Measurements from ENCODE around the gene ATAT1. TPM values are rescaled to one million over a fixed set of nuclear protein-coding genes. Genes with fewer than 3 reads are reported as not detected.

The ATAT1 gene
- polyA plus RNA-seq, 3 donors from 2014 or later = 0.43 to 3.1 TPM; not detected in 1

GRCh38 chr6:30615958-30616810 is 10.5 kb upstream of the ATAT1 start:
- DNase-seq = peak; percentile 61 to 63 (median 63)
- Mint-ChIP-seq H3K4me1 (peaks cover 48 to 57% of the 10 kb centered on the region in 2 donors), H3K36me3 (peaks cover 22 to 31% (median 24%) of the 10 kb centered on the region in 3 donors)

GRCh38 chr6:30616811-30617564 is 9.7 kb upstream of the ATAT1 start, which contains the start of gene PPP1R10:
PPP1R10 (minus strand) TSS chr6:30617243; CDS start chr6:30609944, 7,299 bp downstream.
- Mint-ChIP-seq H3K36me3 (peaks cover 22 to 34% (median 24%) of the 10 kb centered on the region in 3 donors), H3K27ac (peak within 1 kb of the TSS; percentile 99 to 100 (median 100)), H3K4me3 (peak within 1 kb of the TSS; percentile 99 to 100 (median 99)), H3K4me1 (peaks cover 42 to 49% of the 10 kb centered on the region in 2 donors), H3K9me3 (peaks cover 0 to 9% (median 2%) of the 10 kb centered on the region in 6 donors), H3K27me3 (ENCODE audit: low read depth in 3 of 3) (peaks cover 29 to 36% (median 35%) of the 10 kb centered on the region in 3 donors)
- peak; percentile 99 to 100 (median 100) for DNase-seq

More at GRCh38 chr6:30615958-30616810, 10.5 kb upstream of the ATAT1 start:
- Mint-ChIP-seq H3K4me3 (peak overlapping the region; percentile 99 to 100 (median 99)), H3K27me3 (ENCODE audit: low read depth in 3 of 3) (peaks cover 29 to 36% (median 35%) of the 10 kb centered on the region in 3 donors), H3K27ac (peak overlapping the region; percentile 99 to 100 (median 100)), H3K9me3 (peaks cover 0 to 9% (median 2%) of the 10 kb centered on the region in 6 donors)

- H3K27ac Mint-ChIP-seq = peak within 1 kb of the TSS; percentile 99 to 100 (median 100)
- peaks cover 0 to 9% (median 2%) of the 10 kb centered on the region in 6 donors for H3K9me3 Mint-ChIP-seq
- H3K4me3 Mint-ChIP-seq = peak within 1 kb of the TSS; percentile 99 to 100 (median 99)
- H3K36me3 Mint-ChIP-seq = peaks cover 24 to 34% (median 25%) of the 10 kb centered on the region in 3 donors
- peaks cover 39 to 42% of the 10 kb centered on the region in 2 donors for H3K4me1 Mint-ChIP-seq
- peak; percentile 98 to 99 (median 99) for DNase-seq
- H3K27me3 Mint-ChIP-seq (ENCODE audit: low read depth in 3 of 3) = peaks cover 29 to 35% (median 35%) of the 10 kb centered on the region in 3 donors
These were observed 9.0 kb upstream of the ATAT1 start, which contains the start of gene MRPS18B for GRCh38 chr6:30617565-30618269. MRPS18B (plus strand) TSS chr6:30617840; CDS start chr6:30617866, 26 bp downstream.

GRCh38 chr6:30618270-30618797 is 8.3 kb upstream of the ATAT1 start:
- H3K27me3 Mint-ChIP-seq (ENCODE audit: low read depth in 3 of 3) = peaks cover 29 to 35% (median 35%) of the 10 kb centered on the region in 3 donors
- H3K36me3 Mint-ChIP-seq = peaks cover 24 to 34% (median 27%) of the 10 kb centered on the region in 3 donors
- H3K4me1 Mint-ChIP-seq = peaks cover 35 to 36% of the 10 kb centered on the region in 2 donors
- DNase-seq = no peak
- peaks cover 0 to 9% (median 2%) of the 10 kb centered on the region in 6 donors for H3K9me3 Mint-ChIP-seq
- H3K27ac Mint-ChIP-seq = peak overlapping the region; percentile 99 to 100 (median 100)
- H3K4me3 Mint-ChIP-seq = peak overlapping the region; percentile 99 to 100 (median 99)

DNA sequence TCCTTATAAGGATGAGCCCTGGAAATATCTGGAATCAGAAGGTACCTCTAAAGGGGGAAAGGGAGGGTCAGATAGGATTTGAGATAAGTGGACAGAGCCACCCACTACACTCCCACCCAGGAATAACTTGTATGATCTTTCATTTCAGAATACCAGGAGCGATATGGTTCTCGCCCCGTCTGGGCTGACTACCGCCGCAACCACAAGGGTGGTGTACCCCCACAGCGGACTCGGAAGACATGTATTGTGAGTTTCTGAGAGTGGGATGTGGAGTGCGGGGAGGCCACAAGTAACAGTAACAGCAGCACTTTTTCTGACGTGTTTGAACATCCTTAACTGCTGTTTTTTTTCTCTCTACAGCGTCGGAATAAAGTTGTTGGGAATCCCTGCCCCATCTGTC is 7.1 kb upstream of the ATAT1 start:
- no peak for DNase-seq
- peaks cover 22 to 23% of the 10 kb centered on the region in 2 donors for H3K4me1 Mint-ChIP-seq
- peak overlapping the region in 4 of 6 donors; percentile 100 for H3K27ac Mint-ChIP-seq
- H3K4me3 Mint-ChIP-seq = peak overlapping the region in 3 of 5 donors; percentile 99 to 100 (median 99)
- H3K27me3 Mint-ChIP-seq (ENCODE audit: low read depth in 3 of 3) = peaks cover 29 to 31% (median 31%) of the 10 kb centered on the region in 3 donors
- peaks cover 0 to 9% (median 2%) of the 10 kb centered on the region in 6 donors for H3K9me3 Mint-ChIP-seq
- H3K36me3 Mint-ChIP-seq = peaks cover 24 to 31% (median 29%) of the 10 kb centered on the region in 3 donors

DNA sequence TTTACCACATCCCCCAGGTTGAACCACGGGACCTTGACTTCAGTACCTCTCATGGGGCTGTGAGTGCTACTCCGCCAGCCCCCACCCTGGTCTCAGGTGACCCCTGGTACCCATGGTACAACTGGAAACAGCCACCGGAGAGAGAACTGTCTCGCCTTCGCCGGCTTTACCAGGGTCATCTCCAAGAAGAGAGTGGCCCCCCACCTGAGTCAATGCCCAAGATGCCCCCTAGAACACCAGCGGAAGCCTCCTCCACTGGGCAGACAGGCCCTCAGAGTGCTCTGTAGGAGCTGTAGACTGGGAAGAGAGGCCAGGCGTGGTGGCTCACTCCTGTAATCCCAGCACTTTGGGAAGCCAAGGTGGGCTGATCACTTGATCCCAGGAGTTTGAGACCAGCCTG is 1.2 kb upstream of the ATAT1 start:
- no peaks in the 10 kb centered on the region for H3K9me3 Mint-ChIP-seq
- peaks cover 0 to 6% (median 1%) of the 10 kb centered on the region in 3 donors for H3K27me3 Mint-ChIP-seq (ENCODE audit: low read depth in 3 of 3)
- peaks cover 0 to 26% (median 9%) of the 10 kb centered on the region in 3 donors for H3K36me3 Mint-ChIP-seq
- no peak for DNase-seq
- peak overlapping the region; percentile 51 to 98 (median 96) for H3K27ac Mint-ChIP-seq
- H3K4me3 Mint-ChIP-seq = peak overlapping the region in 1 of 5 donors; percentile 91
- H3K4me1 Mint-ChIP-seq = peaks cover 21 to 24% of the 10 kb centered on the region in 2 donors

GRCh38 chr6:30635834-30636233 is 9.2 kb downstream of the ATAT1 start:
- Mint-ChIP-seq H3K9me3 (no peaks in the 10 kb centered on the region), H3K36me3 (peaks cover 15 to 24% (median 16%) of the 10 kb centered on the region in 3 donors), H3K27ac (peak overlapping the region in 1 of 6 donors; percentile 13), H3K4me1 (no peaks in the 10 kb centered on the region), H3K27me3 (ENCODE audit: low read depth in 3 of 3) (peaks cover 0 to 1% (median 0%) of the 10 kb centered on the region in 3 donors), H3K4me3 (no peak overlapping the region)
- DNase-seq = no peak

GRCh38 chr6:30640481-30640880 is 13.8 kb downstream of the ATAT1 start:
- no peak for DNase-seq

DNA sequence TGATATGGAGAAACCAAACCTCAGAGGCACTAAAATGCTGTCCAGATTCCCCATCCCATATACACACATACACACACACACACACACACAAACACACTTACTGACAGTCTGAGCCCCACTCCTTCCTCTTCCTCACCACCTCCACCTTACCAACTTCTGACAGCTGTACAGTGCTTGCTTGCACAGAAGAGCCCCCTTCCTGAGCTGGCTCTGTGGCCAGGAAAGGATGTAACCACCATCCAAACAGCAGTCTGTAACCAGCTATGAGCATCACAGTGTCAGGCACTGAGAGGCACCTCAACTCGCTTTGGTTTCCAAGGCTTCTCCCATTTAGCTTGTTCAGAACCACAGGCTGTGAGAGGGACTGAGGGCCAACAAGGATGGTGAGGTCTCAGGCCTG is 14.4 kb downstream of the ATAT1 start:
- H3K4me3 Mint-ChIP-seq = no peak overlapping the region
- H3K9me3 Mint-ChIP-seq = no peaks in the 10 kb centered on the region
- DNase-seq = no peak
- peak overlapping the region in 3 of 6 donors; percentile 2 to 87 (median 76) for H3K27ac Mint-ChIP-seq
- H3K36me3 Mint-ChIP-seq = peaks cover 4 to 15% (median 4%) of the 10 kb centered on the region in 3 donors
- peaks cover 0 to 2% (median 0%) of the 10 kb centered on the region in 3 donors for H3K27me3 Mint-ChIP-seq (ENCODE audit: low read depth in 3 of 3)
- peaks cover 5 to 8% of the 10 kb centered on the region in 2 donors for H3K4me1 Mint-ChIP-seq

More at GRCh38 chr6:30640481-30640880, 13.8 kb downstream of the ATAT1 start:
- Mint-ChIP-seq H3K36me3 (peaks cover 4 to 15% (median 9%) of the 10 kb centered on the region in 3 donors), H3K27me3 (ENCODE audit: low read depth in 3 of 3) (peaks cover 0 to 2% (median 0%) of the 10 kb centered on the region in 3 donors), H3K4me3 (no peak overlapping the region), H3K9me3 (no peaks in the 10 kb centered on the region), H3K27ac (no peak overlapping the region), H3K4me1 (peaks cover 0 to 2% of the 10 kb centered on the region in 2 donors)

GRCh38 chr6:30643656-30644055 is 17.0 kb downstream of the ATAT1 start:
- no peak overlapping the region for H3K4me3 Mint-ChIP-seq
- peaks cover 22 to 23% of the 10 kb centered on the region in 2 donors for H3K4me1 Mint-ChIP-seq
- H3K9me3 Mint-ChIP-seq = no peaks in the 10 kb centered on the region
- peaks cover 0 to 7% (median 0%) of the 10 kb centered on the region in 3 donors for H3K27me3 Mint-ChIP-seq (ENCODE audit: low read depth in 3 of 3)
- H3K36me3 Mint-ChIP-seq = peaks cover 0 to 15% (median 4%) of the 10 kb centered on the region in 3 donors
- DNase-seq = no peak
- H3K27ac Mint-ChIP-seq = no peak overlapping the region

GRCh38 chr6:30644769-30645168 is 18.1 kb downstream of the ATAT1 start:
- Mint-ChIP-seq H3K27me3 (ENCODE audit: low read depth in 3 of 3) (peaks cover 0 to 8% (median 0%) of the 10 kb centered on the region in 3 donors), H3K36me3 (peaks cover 0 to 15% (median 4%) of the 10 kb centered on the region in 3 donors), H3K4me3 (no peak overlapping the region), H3K27ac (peak overlapping the region in 2 of 6 donors; percentile 28 to 63), H3K9me3 (no peaks in the 10 kb centered on the region), H3K4me1 (peaks cover 22 to 23% of the 10 kb centered on the region in 2 donors)
- DNase-seq = no peak

DNA sequence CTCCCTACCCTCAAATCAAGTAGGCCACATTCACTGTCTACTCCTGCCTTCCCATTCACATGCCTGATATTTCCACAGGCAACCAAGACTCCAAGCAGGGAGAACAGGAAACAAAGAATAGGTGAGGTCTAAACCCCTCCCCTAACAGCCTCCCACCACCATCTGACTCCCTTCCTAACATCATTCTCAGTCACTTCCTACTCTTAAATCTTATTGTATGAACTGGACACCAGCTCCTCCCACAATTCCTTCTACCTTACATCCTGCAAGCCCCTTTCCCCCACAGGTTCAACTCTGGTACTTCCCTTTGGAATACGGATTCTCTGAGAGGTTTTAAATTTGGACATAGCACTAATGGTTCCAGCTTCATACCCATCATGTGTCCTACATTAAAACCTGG is 19.3 kb downstream of the ATAT1 start:
- H3K4me1 Mint-ChIP-seq = peaks cover 22 to 23% of the 10 kb centered on the region in 2 donors

More for the DNA sequence above, 19.3 kb downstream of the ATAT1 start:
- Mint-ChIP-seq H3K9me3 (no peaks in the 10 kb centered on the region), H3K36me3 (peaks cover 3 to 15% (median 4%) of the 10 kb centered on the region in 3 donors), H3K4me3 (peak overlapping the region in 4 of 5 donors; percentile 37 to 90 (median 72)), H3K27me3 (ENCODE audit: low read depth in 3 of 3) (peaks cover 0 to 7% (median 0%) of the 10 kb centered on the region in 3 donors), H3K27ac (peak overlapping the region; percentile 70 to 94 (median 88))
- DNase-seq = no peak
